Muscle layer of duodenum (tissue), 2 donors: ENCODE measurements around the gene EYS.
"Not testable (repeated sequence)": the region's sequence is repeated elsewhere in the genome, so short reads cannot be mapped to it uniquely, and the experiment has no call there.

Source experiments
- H3K27ac ChIP-seq: one replicate; pipeline ENCODE4 v1.7.0; 2013; ENCODE audit warnings: mild to moderate bottlenecking, low read length
- H3K27me3 ChIP-seq: one replicate; pipeline ENCODE4 v1.7.0; 2013; ENCODE audit warnings: low read depth, mild to moderate bottlenecking, control low read depth, low read length
- H3K36me3 ChIP-seq, 2 donors: one replicate each; pipeline ENCODE4 v1.7.0; 2013; ENCODE audit warnings: low read length in 2 of 2, control low read depth in 1 of 2, mild to moderate bottlenecking in 1 of 2; ENCODE audit not compliant: insufficient read depth in 2 of 2, control insufficient read depth in 1 of 2
- H3K4me1 ChIP-seq, 2 donors: one replicate each; pipeline ENCODE4 v1.7.0; 2013; ENCODE audit warnings: low read length in 2 of 2, mild to moderate bottlenecking in 2 of 2, control low read depth in 1 of 2, moderate library complexity in 1 of 2; ENCODE audit not compliant: insufficient read depth in 2 of 2, control insufficient read depth in 1 of 2
- H3K4me3 ChIP-seq, 2 donors: one replicate each; pipeline ENCODE4 v1.7.0; 2013; ENCODE audit warnings: low read length in 2 of 2, low read depth in 1 of 2, mild to moderate bottlenecking in 1 of 2
- H3K9me3 ChIP-seq, 2 donors: one replicate each; pipeline ENCODE4 v1.7.0; 2013; ENCODE audit warnings: low read length in 2 of 2, control low read depth in 1 of 2, mild to moderate bottlenecking in 1 of 2; ENCODE audit not compliant: control insufficient read depth in 1 of 2
- donor health status: healthy.

Gene EYS

DNA sequence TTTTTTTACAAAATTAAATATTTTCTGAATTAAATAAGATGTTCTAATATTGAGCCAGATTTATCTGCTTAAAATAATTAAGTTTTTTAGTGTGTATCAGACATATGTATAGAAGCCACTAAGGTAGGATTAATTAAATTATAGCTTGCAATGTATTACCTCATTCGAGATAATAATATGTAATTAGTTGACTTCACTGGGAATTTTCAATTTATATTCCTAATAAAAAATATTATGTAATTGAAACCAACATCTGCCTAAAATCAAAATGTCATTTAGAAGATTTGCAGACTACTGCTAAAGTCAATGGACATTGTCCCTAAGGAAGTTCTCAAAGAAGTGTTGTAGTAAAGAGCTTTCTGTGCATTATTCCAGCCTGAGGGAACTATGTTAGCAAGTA, 254.7 kb downstream of the EYS start:
- Histone ChIP-seq H3K9me3 (no peaks in the 10 kb centered on the region), H3K27me3 (no peaks in the 10 kb centered on the region), H3K4me1 (no peaks in the 10 kb centered on the region), H3K4me3 (no peak overlapping the region), H3K27ac (no peak overlapping the region), H3K36me3 (no peaks in the 10 kb centered on the region)

GRCh38 chr6:65450451-65450850, 256.6 kb downstream of the EYS start:
- Histone ChIP-seq H3K36me3 (no peaks in the 10 kb centered on the region), H3K27me3 (no peaks in the 10 kb centered on the region), H3K27ac (no peak overlapping the region), H3K4me1 (no peaks in the 10 kb centered on the region), H3K9me3 (no peaks in the 10 kb centered on the region), H3K4me3 (no peak overlapping the region)

- Histone ChIP-seq H3K4me1 (no peaks in the 10 kb centered on the region), H3K27me3 (no peaks in the 10 kb centered on the region), H3K27ac (no peak overlapping the region), H3K9me3 (no peaks in the 10 kb centered on the region), H3K36me3 (no peaks in the 10 kb centered on the region), H3K4me3 (no peak overlapping the region)
These were observed 257.1 kb downstream of the EYS start for GRCh38 chr6:65449926-65450325.

- Histone ChIP-seq H3K4me1 (no peaks in the 10 kb centered on the region), H3K36me3 (no peaks in the 10 kb centered on the region), H3K27ac (no peak overlapping the region), H3K27me3 (no peaks in the 10 kb centered on the region), H3K9me3 (no peaks in the 10 kb centered on the region), H3K4me3 (no peak overlapping the region)
These were observed 258.2 kb downstream of the EYS start for GRCh38 chr6:65448866-65449265.

- H3K4me1 ChIP-seq = no peaks in the 10 kb centered on the region
- H3K9me3 ChIP-seq = no peaks in the 10 kb centered on the region
- H3K4me3 ChIP-seq = no peak overlapping the region
- no peaks in the 10 kb centered on the region for H3K27me3 ChIP-seq
- no peak overlapping the region for H3K27ac ChIP-seq
- no peaks in the 10 kb centered on the region for H3K36me3 ChIP-seq
These were observed 270.7 kb downstream of the EYS start for GRCh38 chr6:65436281-65436680.

DNA sequence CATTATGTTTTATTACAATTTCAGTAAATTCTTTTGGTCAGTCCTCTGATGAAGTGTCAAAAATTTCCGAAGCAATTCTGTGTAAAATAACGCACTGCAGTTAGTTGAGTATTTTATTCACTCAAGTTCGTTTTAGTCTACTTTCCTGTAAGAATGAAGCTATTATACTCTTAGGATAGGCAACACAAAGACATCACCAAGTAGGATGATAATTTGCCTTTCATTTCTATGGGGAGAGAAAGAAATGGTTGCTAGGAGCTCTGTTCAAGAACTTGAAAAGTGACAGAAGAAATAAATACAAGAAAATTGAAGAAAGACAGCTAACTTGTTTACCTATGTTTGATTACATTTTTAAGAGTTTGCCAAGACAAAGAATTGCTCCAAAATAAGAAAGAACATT, 290.4 kb downstream of the EYS start:
- Histone ChIP-seq H3K27me3 (no peaks in the 10 kb centered on the region), H3K4me1 (no peaks in the 10 kb centered on the region), H3K27ac (no peak overlapping the region), H3K9me3 (no peaks in the 10 kb centered on the region), H3K36me3 (no peaks in the 10 kb centered on the region), H3K4me3 (no peak overlapping the region)

DNA sequence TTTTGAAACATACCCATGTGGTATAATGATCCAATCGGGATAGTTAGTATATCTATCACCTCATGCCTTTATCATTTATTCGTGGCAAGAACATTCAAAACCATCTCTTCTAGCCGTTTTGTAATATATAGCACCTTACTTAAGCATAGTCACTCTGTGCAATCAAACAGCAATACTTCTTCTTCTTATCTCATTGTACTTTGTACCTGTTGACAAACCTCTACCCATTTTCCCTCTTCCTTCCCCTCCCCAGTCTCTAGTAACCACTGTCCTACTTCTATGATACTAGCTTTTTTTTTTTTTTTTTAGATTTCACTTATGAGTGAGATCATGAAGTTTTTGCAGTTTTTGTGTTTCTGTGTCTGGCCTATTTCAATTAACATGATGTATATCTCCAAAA, 296.7 kb downstream of the EYS start:
- H3K27me3 ChIP-seq = no peaks in the 10 kb centered on the region
- no peaks in the 10 kb centered on the region for H3K4me1 ChIP-seq
- H3K9me3 ChIP-seq = no peaks in the 10 kb centered on the region
- H3K4me3 ChIP-seq = no peak overlapping the region
- no peak overlapping the region for H3K27ac ChIP-seq
- H3K36me3 ChIP-seq = no peaks in the 10 kb centered on the region

- Histone ChIP-seq H3K4me1 (no peaks in the 10 kb centered on the region), H3K27ac (no peak overlapping the region), H3K9me3 (no peaks in the 10 kb centered on the region), H3K4me3 (no peak overlapping the region), H3K27me3 (no peaks in the 10 kb centered on the region), H3K36me3 (no peaks in the 10 kb centered on the region)
These were observed 304.5 kb downstream of the EYS start for GRCh38 chr6:65402564-65402963.

- H3K4me3 ChIP-seq = no peak overlapping the region
- H3K27me3 ChIP-seq = no peaks in the 10 kb centered on the region
- H3K9me3 ChIP-seq = peaks cover 0 to 1% of the 10 kb centered on the region in 2 donors
- no peak overlapping the region for H3K27ac ChIP-seq
- H3K36me3 ChIP-seq = no peaks in the 10 kb centered on the region
- H3K4me1 ChIP-seq = no peaks in the 10 kb centered on the region
These were observed 307.5 kb downstream of the EYS start for GRCh38 chr6:65399355-65400084.

DNA sequence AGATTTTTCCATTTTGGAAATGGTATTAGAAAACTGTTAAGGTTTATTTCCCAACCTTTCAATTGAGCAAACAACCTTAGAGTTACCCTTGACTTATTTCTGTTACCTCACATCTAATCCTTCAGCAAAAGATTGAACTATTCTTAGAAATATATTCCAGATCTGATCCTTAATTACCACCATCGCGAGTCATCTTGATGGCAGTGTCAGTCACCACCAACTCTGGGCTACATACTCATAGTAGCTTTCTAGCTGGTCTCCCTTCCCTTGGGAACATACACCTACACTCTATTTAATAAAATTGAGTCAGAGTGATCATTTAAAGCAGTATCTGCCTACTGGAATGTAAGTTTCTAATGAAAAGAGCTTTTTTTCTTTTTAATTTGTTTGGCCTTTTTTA, 308.2 kb downstream of the EYS start:
- Histone ChIP-seq H3K9me3 (peaks cover 0 to 2% of the 10 kb centered on the region in 2 donors), H3K27ac (no peak overlapping the region), H3K4me1 (no peaks in the 10 kb centered on the region), H3K36me3 (no peaks in the 10 kb centered on the region), H3K4me3 (no peak overlapping the region), H3K27me3 (no peaks in the 10 kb centered on the region)

DNA sequence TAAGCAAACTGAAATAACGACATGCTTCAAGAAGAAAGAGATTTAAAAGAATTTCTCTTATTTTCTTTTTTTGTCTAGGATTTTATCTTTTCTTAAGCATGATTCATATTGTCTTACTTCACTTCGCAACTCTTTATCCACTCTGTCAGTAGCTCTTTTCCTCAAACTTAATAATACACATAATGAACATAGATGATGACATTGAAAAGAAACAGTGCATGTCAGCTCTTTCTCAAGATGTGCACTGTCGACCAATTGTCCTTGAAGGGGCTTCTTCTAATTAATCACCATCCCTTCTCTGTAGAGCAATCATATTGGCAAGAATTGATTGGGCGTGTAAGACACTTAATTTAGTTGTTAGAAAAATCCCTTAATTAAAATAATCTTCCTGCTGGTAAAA, 356.5 kb downstream of the EYS start:
- Histone ChIP-seq H3K4me1 (no peaks in the 10 kb centered on the region), H3K27me3 (no peaks in the 10 kb centered on the region), H3K9me3 (no peaks in the 10 kb centered on the region), H3K27ac (no peak overlapping the region), H3K4me3 (no peak overlapping the region), H3K36me3 (no peaks in the 10 kb centered on the region)

DNA sequence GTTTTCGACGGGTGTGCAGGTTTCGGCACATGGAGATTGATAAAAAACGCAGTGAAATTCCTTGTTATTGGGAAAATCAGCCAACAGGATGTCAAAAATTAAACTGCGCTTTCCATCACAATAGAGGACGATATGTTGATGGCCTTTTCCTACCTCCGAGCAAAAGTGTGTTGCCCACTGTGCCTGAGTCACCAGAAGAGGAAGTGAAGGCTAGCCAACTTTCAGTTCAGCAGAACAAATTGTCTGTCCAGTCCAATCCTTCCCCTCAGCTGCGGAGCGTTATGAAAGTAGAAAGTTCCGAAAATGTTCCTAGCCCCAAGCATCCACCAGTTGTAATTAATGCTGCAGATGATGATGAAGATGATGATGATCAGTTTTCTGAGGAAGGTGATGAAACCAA, 404.4 kb downstream of the EYS start:
- H3K4me3 ChIP-seq, H3K9me3 ChIP-seq: not testable (repeated sequence)

More for the DNA sequence above, 404.4 kb downstream of the EYS start:
- H3K27ac ChIP-seq, H3K27me3 ChIP-seq, H3K4me1 ChIP-seq, H3K36me3 ChIP-seq: not testable (repeated sequence)
